Breast epithelium (tissue), 4 donors: ENCODE data around the gene GP9. TPM values are rescaled to one million over a fixed set of nuclear protein-coding genes. Genes with fewer than 3 reads are reported as not detected.

ENCODE experiments used
- DNase-seq, 2 donors: peaks; one replicate each; pipeline ENCODE4 v3.0.0-alpha.2; 2019; ENCODE audit warnings: low spot score in 2 of 2
- H3K27ac ChIP-seq, 2 donors: fragments of 200-600 bp; sonication (generic) in 1 of 2; one replicate each; pipeline ENCODE4 v1.5.1; 2016 to 2019; ENCODE audit warnings: mild to moderate bottlenecking in 1 of 2
- H3K27me3 ChIP-seq, 2 donors: fragments of 200-600 bp; sonication (generic) in 1 of 2; one replicate each; pipeline versions ENCODE4 v1.5.1 to v1.6.0; 2017 to 2019; ENCODE audit warnings: control low read depth in 1 of 2, mild to moderate bottlenecking in 1 of 2
- H3K36me3 ChIP-seq: fragments of 200-600 bp; one replicate; pipeline ENCODE4 v1.5.1; 2019
- H3K4me1 ChIP-seq, 2 donors: fragments of 200-600 bp; sonication (generic); one replicate each; pipeline ENCODE4 v1.5.1; 2016 to 2019; ENCODE audit warnings: control low read depth in 1 of 2
- H3K4me3 ChIP-seq, 3 donors: fragments of 200-600 bp; sonication (generic); 1 replicate in 2 of 3; 2 replicates in 1 of 3; pipeline ENCODE4 v1.5.1; 2016 to 2019; ENCODE audit warnings: mild to moderate bottlenecking in 3 of 3, moderate library complexity in 2 of 3
- H3K9me3 ChIP-seq, 2 donors: fragments of 200-600 bp; sonication (generic) in 1 of 2; one replicate each; pipeline ENCODE4 v1.5.1; 2016 to 2019; ENCODE audit warnings: control low read depth in 1 of 2
- CTCF ChIP-seq, 3 donors: fragments of 450-650 bp; IDR thresholded peaks; one replicate each; pipeline ENCODE4 v1.5.1; 2016 to 2017; ENCODE audit warnings: antibody characterized with exemption in 3 of 3, mild to moderate bottlenecking in 3 of 3, moderate library complexity in 3 of 3
- POLR2A ChIP-seq: fragments of 450-650 bp; IDR thresholded peaks from one replicate; pipeline ENCODE4 v1.6.1; 2016; ENCODE audit warnings: antibody characterized with exemption, mild to moderate bottlenecking, moderate library complexity
- POLR2AphosphoS5 ChIP-seq, 3 donors: sonication (generic); formaldehyde crosslinking; IDR thresholded peaks; one replicate each; pipeline ENCODE4 v1.6.1; 2017; ENCODE audit warnings: antibody characterized with exemption in 3 of 3
- intact Hi-C: fragments of 100-400 bp; cut with DNase I; formaldehyde crosslinking; loops from one replicate; pipeline ENCODE4 v1.15.1; 2023; ENCODE audit warnings: low total_unique reads
- total RNA-seq, 3 donors: library from RNA; depleted of rRNA; stranded (reverse); fragments of >200 nt; gene quantifications; one replicate each; pipeline ENCODE4 v1.1.0, GENCODE V29; 2016

GP9 gene
- total RNA-seq, 3 donors from 2014 or later: 0.48 TPM; not detected in 2

DNA sequence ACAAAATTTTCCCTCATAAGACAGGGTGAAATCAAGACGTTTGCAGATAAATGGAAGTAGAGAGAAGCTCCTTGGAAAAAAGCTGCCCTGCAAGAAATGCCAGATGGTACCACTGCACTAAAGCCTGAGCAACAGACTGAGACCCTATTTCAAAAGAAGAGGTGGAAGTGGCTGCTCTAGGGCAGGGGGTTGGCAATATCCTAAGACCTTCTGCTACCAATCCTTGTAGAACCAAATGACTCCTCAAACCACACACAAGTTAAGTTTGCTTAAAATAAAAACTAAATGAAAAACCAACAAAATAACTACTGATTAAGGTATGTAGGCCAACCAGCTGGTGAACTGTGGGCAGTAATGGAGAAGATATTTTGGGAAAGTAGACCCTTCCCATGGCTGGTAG lies 39.7 kb downstream of the GP9 start:
- H3K36me3 ChIP-seq: no peaks in the 10 kb centered on the region
- H3K27me3 ChIP-seq: no peaks in the 10 kb centered on the region
- no peak for DNase-seq
- no peaks in the 10 kb centered on the region for H3K9me3 ChIP-seq
- intact Hi-C loops: no loop called here
- TF ChIP-seq POLR2AphosphoS5 (IDR thresholded peaks at IDR 0.05): no peak
- no peak for TF ChIP-seq CTCF (IDR thresholded peaks at IDR 0.05)
- no peak for TF ChIP-seq POLR2A
- no peak overlapping the region for H3K27ac ChIP-seq
- no peak overlapping the region for H3K4me3 ChIP-seq
- H3K4me1 ChIP-seq: no peaks in the 10 kb centered on the region

GRCh38 chr3:129101370-129102138 lies 41.0 kb downstream of the GP9 start:
- TF ChIP-seq POLR2AphosphoS5 (IDR thresholded peaks at IDR 0.05): no peak
- no peak for TF ChIP-seq POLR2A
- no peak for TF ChIP-seq CTCF (IDR thresholded peaks at IDR 0.05)
- Histone ChIP-seq H3K4me3 (no peak overlapping the region), H3K36me3 (no peaks in the 10 kb centered on the region), H3K27ac (no peak overlapping the region), H3K27me3 (no peaks in the 10 kb centered on the region), H3K4me1 (peaks cover 0 to 4% of the 10 kb centered on the region in 2 donors), H3K9me3 (no peaks in the 10 kb centered on the region)
- DNase-seq: no peak
- intact Hi-C loops: no loop called here

DNA sequence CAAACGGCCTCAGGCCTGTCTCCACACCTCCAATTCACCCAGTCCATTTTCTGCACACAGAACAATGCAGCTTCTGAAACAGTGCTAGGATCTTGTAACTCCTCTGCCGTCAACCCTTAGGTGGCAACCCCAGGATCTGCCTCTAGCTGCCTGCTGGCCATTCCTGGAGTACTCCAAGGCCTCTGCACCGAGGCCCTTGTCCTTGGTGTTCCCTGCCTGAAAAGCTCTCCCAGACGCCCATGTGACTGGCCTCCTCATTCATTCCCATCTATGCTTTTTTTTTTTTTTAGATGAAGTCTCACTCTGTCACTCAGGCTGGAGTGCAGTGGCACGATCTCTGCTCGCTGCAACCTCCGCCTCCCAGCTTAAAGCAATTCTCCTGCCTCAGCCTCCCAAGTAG lies 42.7 kb downstream of the GP9 start:
- no peaks in the 10 kb centered on the region for H3K36me3 ChIP-seq
- no peaks in the 10 kb centered on the region for H3K27me3 ChIP-seq
- H3K4me1 ChIP-seq: peaks cover 0 to 9% of the 10 kb centered on the region in 2 donors
- no peak overlapping the region for H3K27ac ChIP-seq
- no peak overlapping the region for H3K4me3 ChIP-seq
- TF ChIP-seq POLR2AphosphoS5 (IDR thresholded peaks at IDR 0.05) (no peak), POLR2A (no peak), CTCF (IDR thresholded peaks at IDR 0.05) (no peak)
- no peaks in the 10 kb centered on the region for H3K9me3 ChIP-seq
- DNase-seq: no peak
- intact Hi-C loops: no loop called here

DNA sequence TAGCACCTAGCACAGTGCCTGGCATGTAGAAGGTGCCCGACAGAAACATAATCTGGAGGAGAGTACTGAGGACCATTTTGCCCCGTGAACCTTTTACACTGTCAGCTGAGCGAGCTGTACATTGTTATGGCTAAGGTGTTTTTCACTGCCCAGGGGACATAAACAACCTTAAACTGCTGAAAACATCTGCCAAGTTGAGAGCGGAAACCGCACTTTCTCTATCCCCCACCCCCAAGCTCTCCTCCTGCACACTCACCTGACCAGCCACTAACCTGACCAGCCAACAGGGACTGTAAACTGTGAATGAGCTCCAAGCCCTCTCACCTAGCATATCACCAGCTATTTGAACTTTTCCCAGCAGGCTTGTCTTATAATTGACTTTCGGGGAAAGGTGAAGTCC lies 43.5 kb downstream of the GP9 start:
- H3K4me3 ChIP-seq: no peak overlapping the region
- H3K9me3 ChIP-seq: no peaks in the 10 kb centered on the region
- H3K4me1 ChIP-seq: peaks cover 0 to 9% of the 10 kb centered on the region in 2 donors
- no peaks in the 10 kb centered on the region for H3K27me3 ChIP-seq
- no peak for DNase-seq
- intact Hi-C loops: loop anchor here (1.0 kb wide), 1 partner anchor 34 kb away; no protein-coding TSS in a partner anchor
- H3K36me3 ChIP-seq: no peaks in the 10 kb centered on the region
- no peak overlapping the region for H3K27ac ChIP-seq
- no peak for TF ChIP-seq POLR2A
- no peak for TF ChIP-seq POLR2AphosphoS5 (IDR thresholded peaks at IDR 0.05)
- no peak for TF ChIP-seq CTCF (IDR thresholded peaks at IDR 0.05)

- intact Hi-C loops: loop anchor here (1.0 kb wide), 1 partner anchor 34 kb away; no protein-coding TSS in a partner anchor
- no peak for TF ChIP-seq POLR2A
- no peak for TF ChIP-seq CTCF (IDR thresholded peaks at IDR 0.05)
- TF ChIP-seq POLR2AphosphoS5 (IDR thresholded peaks at IDR 0.05): no peak
- Histone ChIP-seq H3K4me1 (peaks cover 0 to 9% of the 10 kb centered on the region in 2 donors), H3K27me3 (no peaks in the 10 kb centered on the region), H3K4me3 (no peak overlapping the region), H3K27ac (no peak overlapping the region), H3K36me3 (no peaks in the 10 kb centered on the region), H3K9me3 (no peaks in the 10 kb centered on the region)
- DNase-seq: no peak
Observed at GRCh38 chr3:129104498-129105079, 44.0 kb downstream of the GP9 start.
